GM18951 (cell line): ENCODE data around the gene KIF26B.

Experiments used
- POLR2A ChIP-seq: IDR thresholded peaks from 4 replicates; pipeline ENCODE4 v1.6.1; 2011; ENCODE audit warnings: mild to moderate bottlenecking; ENCODE audit not compliant: insufficient read length, insufficient read depth; ENCODE audit errors: extremely low read depth
- in situ Hi-C: fragments of 300-500 bp; cut with MboI; formaldehyde crosslinking; loops from one replicate; pipeline ENCODE4 v1.12.0; 2022; ENCODE audit warnings: low sequenced_read_pairs, mixed read lengths, inconsistent platforms; ENCODE audit not compliant: unreplicated experiment

KIF26B gene

DNA sequence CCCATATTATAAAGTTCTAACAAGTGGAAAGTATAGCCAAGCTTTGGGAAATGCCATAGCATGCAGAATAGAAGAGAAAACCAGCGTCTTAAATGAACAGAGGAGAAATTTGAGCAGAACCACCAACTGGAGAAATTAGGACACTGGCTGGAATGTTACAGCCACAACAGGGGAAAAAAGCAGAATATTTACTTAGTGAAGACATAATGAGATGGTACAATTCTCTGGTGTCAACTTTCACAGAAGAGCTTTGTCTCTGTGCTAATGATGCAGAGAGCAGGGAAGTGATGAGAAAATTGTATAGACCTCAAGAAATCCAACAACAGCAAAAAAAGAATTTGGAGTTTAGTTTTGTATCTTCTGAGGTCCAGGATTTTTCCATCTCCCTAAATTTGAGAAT lies 249.7 kb downstream of the KIF26B start:
- in situ Hi-C loops, result no loop called here
- TF ChIP-seq POLR2A, result no peak

DNA sequence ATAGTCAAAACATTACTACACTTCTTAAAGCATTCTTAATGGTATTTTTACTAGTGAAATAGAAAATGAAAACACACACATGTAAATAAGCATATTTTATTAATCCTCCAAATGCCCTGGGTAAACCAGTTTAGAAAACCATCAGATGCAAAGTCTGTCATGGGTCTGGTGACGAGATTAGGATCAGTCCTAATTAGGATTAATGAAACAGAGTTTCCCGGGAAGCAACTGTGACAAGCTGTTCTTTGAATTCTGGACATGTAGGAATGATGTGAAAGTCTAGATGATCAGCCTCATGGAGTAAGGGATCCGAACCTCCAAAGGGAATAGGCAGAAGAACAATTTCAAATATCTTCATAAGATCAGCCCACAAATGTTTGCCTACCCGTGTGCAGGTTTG lies 250.2 kb downstream of the KIF26B start:
- in situ Hi-C loops, result no loop called here
- no peak for TF ChIP-seq POLR2A

- no peak for TF ChIP-seq POLR2A
- in situ Hi-C loops, result no loop called here
Observed at GRCh38 chr1:245406426-245406825, 251.6 kb downstream of the KIF26B start.

DNA sequence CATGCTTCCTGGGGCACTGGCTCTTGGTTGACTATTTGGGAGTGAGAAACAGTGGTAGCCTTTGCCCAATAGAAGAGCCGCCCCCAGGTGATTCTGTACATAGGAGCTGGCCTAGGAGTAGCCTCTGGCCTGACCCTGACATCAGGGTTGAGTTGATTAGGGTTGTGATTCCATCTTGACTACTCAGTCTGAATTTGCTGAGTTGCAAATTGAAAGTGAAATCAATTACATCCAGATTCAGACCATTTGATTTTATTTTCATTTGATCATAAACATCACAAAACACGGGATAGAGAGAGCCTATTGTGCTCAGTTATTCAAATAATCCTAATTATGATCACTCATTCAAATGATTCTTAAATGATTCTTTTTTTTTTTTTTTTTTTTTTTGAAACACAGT lies 253.2 kb downstream of the KIF26B start:
- in situ Hi-C loops, result no loop called here
- TF ChIP-seq POLR2A, result no peak

- in situ Hi-C loops, result no loop called here
- no peak for TF ChIP-seq POLR2A
Observed at GRCh38 chr1:245409341-245410195, 254.8 kb downstream of the KIF26B start.

DNA sequence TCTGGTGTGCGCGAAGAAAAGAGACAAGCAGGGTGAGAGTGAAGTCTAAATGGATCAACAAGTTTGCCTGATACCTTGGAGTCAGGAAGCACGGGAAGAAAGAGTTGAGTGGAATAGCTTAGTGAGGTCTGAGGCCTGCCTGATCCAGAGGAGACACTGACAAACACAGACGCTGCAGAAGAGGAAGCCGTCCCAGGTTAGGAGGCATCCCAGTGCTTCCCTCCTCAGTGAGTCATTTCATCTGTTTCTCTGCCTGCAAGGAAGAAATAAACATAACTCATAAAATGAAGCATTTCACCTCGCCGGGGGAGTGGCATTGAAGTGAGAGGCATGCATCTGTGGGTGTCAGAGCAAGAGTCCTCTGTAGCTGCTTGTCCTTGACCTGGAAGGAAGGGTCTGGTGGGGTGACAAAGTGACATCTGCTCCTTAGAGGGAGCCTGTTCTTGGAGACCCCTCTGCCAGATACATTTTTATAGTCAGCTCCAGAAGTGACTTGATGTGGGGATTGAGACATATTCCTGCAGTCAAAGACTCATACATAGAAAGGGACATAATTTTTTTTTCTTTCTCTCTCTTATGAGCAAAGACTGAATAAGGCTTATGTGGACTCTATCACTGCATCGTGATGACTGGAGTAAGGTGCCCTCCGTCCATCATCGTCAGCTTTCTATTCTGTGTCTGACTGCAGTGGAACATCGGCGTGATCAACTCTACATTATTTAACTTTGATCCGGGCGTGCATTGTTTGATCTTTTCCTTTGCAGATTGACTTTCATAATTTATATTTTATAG lies 256.7 kb downstream of the KIF26B start:
- in situ Hi-C loops, result no loop called here
- no peak for TF ChIP-seq POLR2A

DNA sequence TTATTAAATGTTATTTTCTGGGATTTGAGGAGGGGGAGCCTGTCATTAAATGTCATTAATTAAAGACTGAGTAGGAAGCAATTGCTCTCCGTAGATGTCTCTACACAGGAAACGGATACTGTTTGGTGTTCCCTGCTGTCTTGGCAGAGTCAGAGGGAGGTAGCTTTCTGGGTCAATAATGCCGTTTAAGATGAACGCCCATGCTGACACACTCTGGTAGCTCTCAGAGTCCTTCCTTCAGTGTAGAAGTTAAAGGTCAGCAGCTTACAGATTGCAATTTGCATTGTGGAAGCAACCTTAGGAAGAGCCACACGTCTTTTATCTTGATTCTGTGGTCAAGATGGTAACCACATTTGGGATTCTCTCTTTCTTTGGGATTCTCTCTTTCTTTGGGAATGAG lies 257.5 kb downstream of the KIF26B start:
- TF ChIP-seq POLR2A, result no peak
- in situ Hi-C loops, result no loop called here

GRCh38 chr1:245416781-245417180 lies 262.0 kb downstream of the KIF26B start:
- TF ChIP-seq POLR2A, result no peak
- in situ Hi-C loops, result no loop called here

DNA sequence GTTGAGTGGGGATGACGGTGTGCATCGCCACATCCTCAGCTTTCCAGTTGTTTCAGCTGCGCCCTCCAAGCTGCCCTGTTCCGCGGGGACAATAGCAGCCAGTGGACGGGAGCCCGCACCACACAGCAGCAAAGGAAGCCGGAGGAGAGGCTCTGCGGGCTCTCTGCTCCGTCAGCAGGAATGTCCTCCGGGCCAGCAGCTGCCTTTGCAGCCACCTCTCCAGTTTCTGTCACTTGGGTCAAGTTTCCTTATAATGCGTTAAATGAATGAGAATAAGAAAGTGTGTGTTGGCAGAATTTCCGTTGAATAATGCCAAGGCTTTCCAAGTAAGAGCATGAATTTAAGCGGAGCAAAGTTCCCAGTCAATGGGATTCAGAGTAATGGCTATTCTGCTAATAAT lies 263.3 kb downstream of the KIF26B start:
- no peak for TF ChIP-seq POLR2A
- in situ Hi-C loops, result no loop called here

GRCh38 chr1:245419461-245419978 lies 264.7 kb downstream of the KIF26B start:
- in situ Hi-C loops, result no loop called here
- TF ChIP-seq POLR2A, result no peak

DNA sequence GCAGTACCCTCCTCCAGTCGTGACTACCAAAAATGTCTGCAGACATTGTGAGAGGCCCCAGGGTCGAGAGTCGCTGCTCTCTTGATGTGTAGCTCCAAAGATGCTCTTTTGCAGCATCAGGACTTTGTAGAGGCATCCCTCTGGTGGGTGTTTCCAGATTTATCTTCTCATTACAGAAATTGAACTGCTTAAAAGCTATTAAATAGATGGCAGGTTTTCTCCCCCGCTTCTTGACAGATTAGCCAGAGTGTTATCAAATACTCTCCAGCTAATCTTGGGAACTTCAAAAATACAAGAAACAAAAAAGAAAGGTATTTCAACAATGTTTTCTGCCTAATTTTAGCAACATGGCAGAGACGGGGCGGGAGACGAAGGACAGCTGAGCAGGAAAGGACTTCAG lies 265.2 kb downstream of the KIF26B start:
- no peak for TF ChIP-seq POLR2A
- in situ Hi-C loops, result no loop called here

- in situ Hi-C loops, result no loop called here
- TF ChIP-seq POLR2A, result no peak
Observed at GRCh38 chr1:245420926-245421325, 266.1 kb downstream of the KIF26B start.

DNA sequence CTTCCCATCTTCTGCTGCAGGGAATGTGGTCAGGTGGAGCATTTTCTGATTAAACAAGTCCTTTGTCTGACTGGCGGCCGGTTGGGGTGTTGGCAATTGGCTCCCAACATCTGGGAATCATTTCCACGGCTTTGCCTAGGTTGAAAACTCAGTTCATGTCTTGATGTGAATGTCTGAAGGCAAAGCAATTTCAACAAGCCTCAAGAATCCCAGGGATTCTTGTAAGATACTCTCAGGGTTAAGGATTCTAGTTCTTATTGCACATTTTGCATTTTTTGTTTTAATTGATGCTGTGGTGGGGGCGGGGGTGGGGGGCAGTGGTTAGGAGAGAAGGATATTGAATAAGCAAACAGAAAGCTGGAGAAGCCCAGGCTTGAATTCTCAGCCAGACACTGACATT lies 273.9 kb downstream of the KIF26B start:
- in situ Hi-C loops, result no loop called here
- TF ChIP-seq POLR2A, result no peak

- TF ChIP-seq POLR2A, result no peak
- in situ Hi-C loops, result no loop called here
Observed at GRCh38 chr1:245431706-245432105, 276.9 kb downstream of the KIF26B start.
